Breast epithelium (tissue), 4 donors: ENCODE data around the gene NT5DC2. TPM values are rescaled to one million over a fixed set of nuclear protein-coding genes. Genes with fewer than 3 reads are reported as not detected.

Source experiments
- DNase-seq, 2 donors: peaks; one replicate each; pipeline ENCODE4 v3.0.0-alpha.2; 2019; ENCODE audit warnings: low spot score in 2 of 2
- H3K27ac ChIP-seq, 2 donors: fragments of 200-600 bp; sonication (generic) in 1 of 2; one replicate each; pipeline ENCODE4 v1.5.1; 2016 to 2019; ENCODE audit warnings: mild to moderate bottlenecking in 1 of 2
- H3K27me3 ChIP-seq, 2 donors: fragments of 200-600 bp; sonication (generic) in 1 of 2; one replicate each; pipeline versions ENCODE4 v1.5.1 to v1.6.0; 2017 to 2019; ENCODE audit warnings: control low read depth in 1 of 2, mild to moderate bottlenecking in 1 of 2
- H3K36me3 ChIP-seq: fragments of 200-600 bp; one replicate; pipeline ENCODE4 v1.5.1; 2019
- H3K4me1 ChIP-seq, 2 donors: fragments of 200-600 bp; sonication (generic); one replicate each; pipeline ENCODE4 v1.5.1; 2016 to 2019; ENCODE audit warnings: control low read depth in 1 of 2
- H3K4me3 ChIP-seq, 3 donors: fragments of 200-600 bp; sonication (generic); 1 replicate in 2 of 3; 2 replicates in 1 of 3; pipeline ENCODE4 v1.5.1; 2016 to 2019; ENCODE audit warnings: mild to moderate bottlenecking in 3 of 3, moderate library complexity in 2 of 3
- H3K9me3 ChIP-seq, 2 donors: fragments of 200-600 bp; sonication (generic) in 1 of 2; one replicate each; pipeline ENCODE4 v1.5.1; 2016 to 2019; ENCODE audit warnings: control low read depth in 1 of 2
- CTCF ChIP-seq, 3 donors: fragments of 450-650 bp; IDR thresholded peaks; one replicate each; pipeline ENCODE4 v1.5.1; 2016 to 2017; ENCODE audit warnings: antibody characterized with exemption in 3 of 3, mild to moderate bottlenecking in 3 of 3, moderate library complexity in 3 of 3
- POLR2A ChIP-seq: fragments of 450-650 bp; IDR thresholded peaks from one replicate; pipeline ENCODE4 v1.6.1; 2016; ENCODE audit warnings: antibody characterized with exemption, mild to moderate bottlenecking, moderate library complexity
- POLR2AphosphoS5 ChIP-seq, 3 donors: sonication (generic); formaldehyde crosslinking; IDR thresholded peaks; one replicate each; pipeline ENCODE4 v1.6.1; 2017; ENCODE audit warnings: antibody characterized with exemption in 3 of 3
- intact Hi-C: fragments of 100-400 bp; cut with DNase I; formaldehyde crosslinking; loops from one replicate; pipeline ENCODE4 v1.15.1; 2023; ENCODE audit warnings: low total_unique reads
- total RNA-seq, 3 donors: library from RNA; depleted of rRNA; stranded (reverse); fragments of >200 nt; gene quantifications; one replicate each; pipeline ENCODE4 v1.1.0, GENCODE V29; 2016

NT5DC2 gene
- total RNA-seq, 3 donors from 2014 or later: 26.5 to 35.7 (median 28.6) TPM

- TF ChIP-seq CTCF (IDR thresholded peaks at IDR 0.05) (no peak), POLR2A (no peak), POLR2AphosphoS5 (IDR thresholded peaks at IDR 0.05) (no peak)
- H3K4me3 ChIP-seq: no peak overlapping the region
- no peaks in the 10 kb centered on the region for H3K36me3 ChIP-seq
- H3K4me1 ChIP-seq: no peaks in the 10 kb centered on the region
- no peaks in the 10 kb centered on the region for H3K9me3 ChIP-seq
- intact Hi-C loops: no loop called here
- no peak overlapping the region for H3K27ac ChIP-seq
- DNase-seq: no peak
- H3K27me3 ChIP-seq: no peaks in the 10 kb centered on the region
These were observed 30.3 kb upstream of the NT5DC2 start for GRCh38 chr3:52563984-52564383.

GRCh38 chr3:52561028-52561747, 27.5 kb upstream of the NT5DC2 start:
- Histone ChIP-seq H3K36me3 (no peaks in the 10 kb centered on the region), H3K4me1 (no peaks in the 10 kb centered on the region), H3K27ac (no peak overlapping the region), H3K9me3 (no peaks in the 10 kb centered on the region), H3K27me3 (no peaks in the 10 kb centered on the region), H3K4me3 (no peak overlapping the region)
- intact Hi-C loops: no loop called here
- TF ChIP-seq CTCF (IDR thresholded peaks at IDR 0.05) (no peak), POLR2AphosphoS5 (IDR thresholded peaks at IDR 0.05) (no peak), POLR2A (no peak)
- DNase-seq: no peak

GRCh38 chr3:52558436-52558835, 24.8 kb upstream of the NT5DC2 start:
- H3K27ac ChIP-seq: no peak overlapping the region
- no peaks in the 10 kb centered on the region for H3K4me1 ChIP-seq
- H3K4me3 ChIP-seq: no peak overlapping the region
- H3K36me3 ChIP-seq: no peaks in the 10 kb centered on the region
- no peak for DNase-seq
- TF ChIP-seq CTCF (IDR thresholded peaks at IDR 0.05): no peak
- no peak for TF ChIP-seq POLR2AphosphoS5 (IDR thresholded peaks at IDR 0.05)
- no peak for TF ChIP-seq POLR2A
- no peaks in the 10 kb centered on the region for H3K27me3 ChIP-seq
- intact Hi-C loops: no loop called here
- no peaks in the 10 kb centered on the region for H3K9me3 ChIP-seq

GRCh38 chr3:52557011-52557960, 23.6 kb upstream of the NT5DC2 start:
- TF ChIP-seq CTCF (IDR thresholded peaks at IDR 0.05) (no peak), POLR2A (no peak), POLR2AphosphoS5 (IDR thresholded peaks at IDR 0.05) (no peak)
- intact Hi-C loops: no loop called here
- DNase-seq: no peak
- Histone ChIP-seq H3K4me1 (no peaks in the 10 kb centered on the region), H3K36me3 (no peaks in the 10 kb centered on the region), H3K9me3 (no peaks in the 10 kb centered on the region), H3K4me3 (no peak overlapping the region), H3K27ac (no peak overlapping the region), H3K27me3 (no peaks in the 10 kb centered on the region)

- no peak overlapping the region for H3K27ac ChIP-seq
- no peaks in the 10 kb centered on the region for H3K36me3 ChIP-seq
These were observed 21.4 kb upstream of the NT5DC2 start for GRCh38 chr3:52555056-52555455.

More at GRCh38 chr3:52555056-52555455, 21.4 kb upstream of the NT5DC2 start:
- intact Hi-C loops: no loop called here
- DNase-seq: no peak
- no peak for TF ChIP-seq POLR2A
- no peaks in the 10 kb centered on the region for H3K9me3 ChIP-seq
- no peaks in the 10 kb centered on the region for H3K4me1 ChIP-seq
- H3K4me3 ChIP-seq: no peak overlapping the region
- H3K27me3 ChIP-seq: no peaks in the 10 kb centered on the region
